Kidney capillary endothelial cell (primary cell): ENCODE measurements around the gene STMN3.
"Not testable (repeated sequence)": the region's sequence is repeated elsewhere in the genome, so short reads cannot be mapped to it uniquely, and the experiment has no call there.

ENCODE experiments used
- DNase-seq: peaks from one replicate; pipeline ENCODE4 v3.0.0-alpha.2; 2018; ENCODE audit warnings: low spot score

STMN3 gene

GRCh38 chr20:63678667-63679465 lies 25.6 kb upstream of the STMN3 start:
- DNase-seq: no peak

GRCh38 chr20:63678071-63678470 lies 24.8 kb upstream of the STMN3 start:
- DNase-seq: no peak

- no peak for DNase-seq
These were observed 22.6 kb upstream of the STMN3 start for GRCh38 chr20:63675681-63676368.

- DNase-seq: no peak
These were observed 20.7 kb upstream of the STMN3 start for GRCh38 chr20:63673951-63674350.

- DNase-seq: no peak
These were observed 19.4 kb upstream of the STMN3 start for GRCh38 chr20:63672666-63673065.

- not testable (repeated sequence) for DNase-seq
These were observed 18.5 kb upstream of the STMN3 start for GRCh38 chr20:63671695-63672094.

- no peak for DNase-seq
These were observed 15.1 kb upstream of the STMN3 start for GRCh38 chr20:63668351-63668750.

- no peak for DNase-seq
These were observed 14.6 kb upstream of the STMN3 start for GRCh38 chr20:63667858-63668257.

- DNase-seq: no peak
These were observed 12.5 kb upstream of the STMN3 start for GRCh38 chr20:63665708-63666107.

- DNase-seq: no peak
These were observed 11.8 kb upstream of the STMN3 start for GRCh38 chr20:63664861-63665594.

- no peak for DNase-seq
These were observed 11.1 kb upstream of the STMN3 start for GRCh38 chr20:63664143-63664851.

GRCh38 chr20:63663332-63664066 lies 10.3 kb upstream of the STMN3 start:
- DNase-seq: no peak

GRCh38 chr20:63662813-63663189 lies 9.6 kb upstream of the STMN3 start:
- no peak for DNase-seq

GRCh38 chr20:63661959-63662812 lies 9.0 kb upstream of the STMN3 start:
- no peak for DNase-seq

- no peak for DNase-seq
These were observed 7.9 kb upstream of the STMN3 start for GRCh38 chr20:63661108-63661507.

GRCh38 chr20:63660622-63661021 lies 7.4 kb upstream of the STMN3 start:
- no peak for DNase-seq

- not testable (repeated sequence) for DNase-seq
These were observed 7.0 kb upstream of the STMN3 start for GRCh38 chr20:63660174-63660573.

GRCh38 chr20:63659370-63659769 lies 6.1 kb upstream of the STMN3 start:
- no peak for DNase-seq

GRCh38 chr20:63658749-63659187 lies 5.5 kb upstream of the STMN3 start:
- no peak for DNase-seq

- peak; percentile 88 for DNase-seq
These were observed 4.9 kb upstream of the STMN3 start, which contains the start of gene RTEL1 for GRCh38 chr20:63657937-63658748. Gene RTEL1 (plus strand): TSS chr20:63658312. CDS start chr20:63659403, 1,091 bp downstream.
